ENCODE results near the gene CAMK4. TPM values are rescaled to one million over a fixed set of nuclear protein-coding genes. Genes with fewer than 3 reads are reported as not detected.

CAMK4 gene
- total RNA-seq, 1 donor from 2014 or later: 5.1 TPM

GRCh38 chr5:111469903-111470302 is 245.7 kb downstream of the CAMK4 start:
- DNase-seq (ENCODE audit: low read depth): no peak
- H3K4me3 ChIP-seq (ENCODE audit: low read depth, low read length): no peak overlapping the region
- no peak for TF ChIP-seq CTCF (conservative IDR thresholded peaks at IDR 0.05; ENCODE audit: low read depth, low read length)

GRCh38 chr5:111472096-111472495 is 247.9 kb downstream of the CAMK4 start:
- TF ChIP-seq CTCF (conservative IDR thresholded peaks at IDR 0.05; ENCODE audit: low read depth, low read length): no peak
- H3K4me3 ChIP-seq (ENCODE audit: low read depth, low read length): no peak overlapping the region
- no peak for DNase-seq (ENCODE audit: low read depth)

GRCh38 chr5:111472579-111472978 is 248.4 kb downstream of the CAMK4 start:
- no peak overlapping the region for H3K4me3 ChIP-seq (ENCODE audit: low read depth, low read length)
- TF ChIP-seq CTCF (conservative IDR thresholded peaks at IDR 0.05; ENCODE audit: low read depth, low read length): no peak
- no peak for DNase-seq (ENCODE audit: low read depth)

- H3K4me3 ChIP-seq (ENCODE audit: low read depth, low read length): no peak overlapping the region
- no peak for DNase-seq (ENCODE audit: low read depth)
- TF ChIP-seq CTCF (conservative IDR thresholded peaks at IDR 0.05; ENCODE audit: low read depth, low read length): no peak
These were observed 254.1 kb downstream of the CAMK4 start for GRCh38 chr5:111478266-111478665.

GRCh38 chr5:111478898-111479297 is 254.7 kb downstream of the CAMK4 start:
- TF ChIP-seq CTCF (conservative IDR thresholded peaks at IDR 0.05; ENCODE audit: low read depth, low read length): no peak
- no peak overlapping the region for H3K4me3 ChIP-seq (ENCODE audit: low read depth, low read length)
- no peak for DNase-seq (ENCODE audit: low read depth)

GRCh38 chr5:111480346-111480745 is 256.2 kb downstream of the CAMK4 start:
- DNase-seq (ENCODE audit: low read depth): no peak
- TF ChIP-seq CTCF (conservative IDR thresholded peaks at IDR 0.05; ENCODE audit: low read depth, low read length): no peak
- H3K4me3 ChIP-seq (ENCODE audit: low read depth, low read length): no peak overlapping the region

- H3K4me3 ChIP-seq (ENCODE audit: low read depth, low read length): no peak overlapping the region
- TF ChIP-seq CTCF (conservative IDR thresholded peaks at IDR 0.05; ENCODE audit: low read depth, low read length): no peak
- no peak for DNase-seq (ENCODE audit: low read depth)
These were observed 261.9 kb downstream of the CAMK4 start for GRCh38 chr5:111486055-111486454.
